Measurements from ENCODE around the gene INCENP. TPM values are rescaled to one million over a fixed set of nuclear protein-coding genes. Genes with fewer than 3 reads are reported as not detected.

INCENP gene
- total RNA-seq, 6 experiments from 2014 or later, result 32.3 to 60.0 (median 54.1) TPM

- peak overlapping the region; percentile 88 for H3K4me3 Mint-ChIP-seq
- no peaks in the 10 kb centered on the region; the same call in 1 of the 2 replicates for H3K27me3 Mint-ChIP-seq (ENCODE audit: insufficient read depth)
- H3K36me3 Mint-ChIP-seq (ENCODE audit: low read depth), result no peaks in the 10 kb centered on the region
- peak; percentile 32 for DNase-seq
- H3K9me3 Mint-ChIP-seq, result no peaks in the 10 kb centered on the region
- H3K4me1 Mint-ChIP-seq (ENCODE audit: low read depth), result peaks cover 45% of the 10 kb centered on the region
- no peak for TF ChIP-seq CTCF (IDR thresholded peaks at IDR 0.05)
- peak overlapping the region; percentile 90 for H3K27ac Mint-ChIP-seq
Observed at GRCh38 chr11:62105667-62106191, 18.1 kb upstream of the INCENP start.

GRCh38 chr11:62108017-62108750 lies 15.6 kb upstream of the INCENP start:
- peak; percentile 97 for TF ChIP-seq CTCF (IDR thresholded peaks at IDR 0.05)
- no peak overlapping the region; the same call in 1 of the 2 replicates for H3K27ac Mint-ChIP-seq
- no peaks in the 10 kb centered on the region; the same call in 1 of the 2 replicates for H3K27me3 Mint-ChIP-seq (ENCODE audit: insufficient read depth)
- H3K36me3 Mint-ChIP-seq (ENCODE audit: low read depth), result no peaks in the 10 kb centered on the region
- H3K4me3 Mint-ChIP-seq, result no peak overlapping the region
- H3K4me1 Mint-ChIP-seq (ENCODE audit: low read depth), result peaks cover 45% of the 10 kb centered on the region
- no peaks in the 10 kb centered on the region for H3K9me3 Mint-ChIP-seq
- DNase-seq, result peak; percentile 60

GRCh38 chr11:62108971-62109404 lies 14.8 kb upstream of the INCENP start:
- H3K4me3 Mint-ChIP-seq, result no peak overlapping the region
- peaks cover 41% of the 10 kb centered on the region for H3K4me1 Mint-ChIP-seq (ENCODE audit: low read depth)
- peak; percentile 55 for DNase-seq
- no peaks in the 10 kb centered on the region for H3K36me3 Mint-ChIP-seq (ENCODE audit: low read depth)
- H3K9me3 Mint-ChIP-seq, result no peaks in the 10 kb centered on the region
- TF ChIP-seq CTCF (IDR thresholded peaks at IDR 0.05), result no peak
- H3K27ac Mint-ChIP-seq, result peak overlapping the region; percentile 41
- no peaks in the 10 kb centered on the region; the same call in 1 of the 2 replicates for H3K27me3 Mint-ChIP-seq (ENCODE audit: insufficient read depth)

- TF ChIP-seq CTCF (IDR thresholded peaks at IDR 0.05), result no peak
- H3K27ac Mint-ChIP-seq, result no peak overlapping the region
- H3K9me3 Mint-ChIP-seq, result peaks cover 10% of the 10 kb centered on the region
- no peak for DNase-seq
- no peaks in the 10 kb centered on the region; the same call in 1 of the 2 replicates for H3K27me3 Mint-ChIP-seq (ENCODE audit: insufficient read depth)
- no peak overlapping the region for H3K4me3 Mint-ChIP-seq
- no peaks in the 10 kb centered on the region for H3K4me1 Mint-ChIP-seq (ENCODE audit: low read depth)
- H3K36me3 Mint-ChIP-seq (ENCODE audit: low read depth), result peaks cover 9% of the 10 kb centered on the region
Observed at GRCh38 chr11:62115085-62115694, 8.6 kb upstream of the INCENP start.

- TF ChIP-seq CTCF (IDR thresholded peaks at IDR 0.05), result 0 out of 2 replicates have a peak, but pooled peaks have one; percentile 1
- Mint-ChIP-seq H3K4me3 (no peak overlapping the region), H3K9me3 (peaks cover 10% of the 10 kb centered on the region), H3K27me3 (ENCODE audit: insufficient read depth) (peaks cover 2% of the 10 kb centered on the region; the same call in 1 of the 2 replicates), H3K36me3 (ENCODE audit: low read depth) (peaks cover 9% of the 10 kb centered on the region), H3K27ac (no peak overlapping the region), H3K4me1 (ENCODE audit: low read depth) (no peaks in the 10 kb centered on the region)
- DNase-seq, result no peak
Observed at GRCh38 chr11:62116451-62116850, 7.4 kb upstream of the INCENP start.
